Heart left ventricle (tissue), 16 donors: Measurements from ENCODE around the gene XCL1. TPM values are rescaled to one million over a fixed set of nuclear protein-coding genes. Genes with fewer than 3 reads are reported as not detected.

Experiments used
- ATAC-seq, 4 donors: fragments of 200-7000 bp; cut with Tn5 transposase; one replicate each; pipeline ENCODE4 v1.9.1; 2020 to 2022; ENCODE audit warnings: moderate library complexity in 4 of 4, mild to moderate bottlenecking in 3 of 4, moderate number of reproducible peaks in 1 of 4
- DNase-seq, 5 donors: peaks; one replicate each; pipeline ENCODE4 v3.0.0-alpha.2; 2020
- H3K27ac ChIP-seq, 12 donors: fragments of 200-600 bp; sonication (generic) in 4 of 12; one replicate each; pipeline versions ENCODE4 v1.5.0 to v1.8.0; 2016 to 2022; ENCODE audit warnings: mild to moderate bottlenecking in 2 of 12
- H3K27me3 ChIP-seq, 9 donors: fragments of 200-600 bp; sonication (generic) in 2 of 9; one replicate each; pipeline versions ENCODE4 v1.5.1 to v1.8.0; 2016 to 2022; ENCODE audit warnings: mild to moderate bottlenecking in 3 of 9
- H3K36me3 ChIP-seq, 9 donors: fragments of 200-600 bp; sonication (generic) in 2 of 9; one replicate each; pipeline versions ENCODE4 v1.5.0 to v1.8.0; 2018 to 2022; ENCODE audit warnings: mild to moderate bottlenecking in 2 of 9
- H3K4me1 ChIP-seq, 12 donors: fragments of 200-600 bp; sonication (generic) in 4 of 12; one replicate each; pipeline versions ENCODE4 v1.5.0 to v1.8.0; 2016 to 2022; ENCODE audit warnings: mild to moderate bottlenecking in 3 of 12
- H3K4me3 ChIP-seq, 12 donors: fragments of 200-600 bp; sonication (generic) in 4 of 12; one replicate each; pipeline versions ENCODE4 v1.5.0 to v1.8.0; 2017 to 2022; ENCODE audit warnings: mild to moderate bottlenecking in 9 of 12, moderate library complexity in 4 of 12
- H3K9me3 ChIP-seq, 12 donors: fragments of 200-600 bp; sonication (generic) in 4 of 12; one replicate each; pipeline versions ENCODE4 v1.5.0 to v1.8.0; 2016 to 2022; ENCODE audit warnings: mild to moderate bottlenecking in 1 of 12
- CTCF ChIP-seq, 12 donors: fragments of 200-600 bp; sonication (generic) in 4 of 12; IDR thresholded peaks; one replicate each; pipeline versions ENCODE4 v1.5.0 to v1.8.0; 2018 to 2022; ENCODE audit warnings: antibody characterized with exemption in 12 of 12, mild to moderate bottlenecking in 5 of 12
- POLR2A ChIP-seq, 2 donors: fragments of 450-650 bp; IDR thresholded peaks; one replicate each; pipeline ENCODE4 v1.6.1; 2017; ENCODE audit warnings: antibody characterized with exemption in 2 of 2, mild to moderate bottlenecking in 2 of 2, moderate library complexity in 2 of 2
- WGBS, 4 donors: extraction: QIAGEN DNeasy Blood & Tissue Kit in 2 of 4; methylation state at CpG; one replicate each; pipeline versions ENCODE4 v1.1.5 to v1.1.7; 2013 to 2018; 5-methylcytosine and 5-hydroxymethylcytosine counted together
- intact Hi-C, 10 donors: fragments of 100-400 bp; cut with DNase I; formaldehyde crosslinking; loops; one replicate each; pipeline versions ENCODE4 v1.11.1 to v1.14.2; 2022
- polyA plus RNA-seq, 2 donors: library from polyadenylated mRNA; stranded (reverse); fragments of 200-250 nt; gene quantifications; one replicate each; pipeline ENCODE4 v1.2.3, GENCODE V29; 2013
- total RNA-seq, 9 donors: library from RNA; depleted of rRNA in 2 of 9; stranded (reverse); fragments of >200 nt in 2 of 9; fragmentation: NEBNext Ultra II Directional in 3 of 9; extraction: Animal tissue kit (Norgen Biotek cat#: 25700) in 3 of 9; gene quantifications; one replicate each; pipeline versions ENCODE4 v1.1.0 to v1.2.4, GENCODE V29; 2016 to 2023
- donor health status: ischemic (EF 13 %, LVEDD 7.1; RV severe dilation, severe dysfunction).
- donor health status: healthy with polysubstance abuse.
- donor health status: DM: no; HTN: yes; CAD: no.
- donor health status: DM: no; HTN: no; CAD: no.
- donor health status: ischemic (EF 25% LVEDD 6.9; RV normal size, moderate dysfunction).
- donor health status: ischemic (EF 25% LVEDD 5.7; RV mildly dilated, moderate dysfunction).
- donor health status: healthy.
- donor health status: DM: yes; HTN: yes; CAD: no.
- donor health status: ischemic (EF 35%, LVEDD 5.7; RV mildly dilated, moderate dysfunction).
- donor health status: nonischemic (EF 11% LVEDD 7.7; RV severe dilation, severe dysfunction).
- donor health status: DM: yes; HTN: yes; CAD: no.
- donor health status: PGD.
- donor health status: ischemic (EF 29% LVEDD 5.4; RV normal size, mild dysfunction).
- donor health status: nonischemic (EF 23%, LVEDD 6.1; RV moderate dilation, normal function).

Gene XCL1
- total and polyA plus RNA-seq, 11 donors, result 0.14 to 2.3 (median 0.91) TPM; not detected in 5

GRCh38 chr1:168565825-168566224, 10.6 kb upstream of the XCL1 start:
- Histone ChIP-seq H3K27ac (no peak overlapping the region), H3K4me1 (no peaks in the 10 kb centered on the region), H3K4me3 (no peak overlapping the region), H3K9me3 (no peaks in the 10 kb centered on the region), H3K36me3 (no peaks in the 10 kb centered on the region), H3K27me3 (no peaks in the 10 kb centered on the region)
- no peak for TF ChIP-seq POLR2A (IDR thresholded peaks at IDR 0.05)
- intact Hi-C loops, result loop anchor here in 2 of 10 donors (10.0 kb wide), 2 partner anchors 59 to 121 kb away; no protein-coding TSS in a partner anchor
- no peak for ATAC-seq
- WGBS, 4 donors, result 54 to 70% (median 57%) methylated on average over 4 of the region's 4 CpGs
- no peak for DNase-seq

- 81 to 97% (median 88%) methylated on average over 1 of the region's 1 CpG for WGBS, 4 donors
- no peak overlapping the region for H3K4me3 ChIP-seq
- TF ChIP-seq POLR2A (IDR thresholded peaks at IDR 0.05) (no peak), CTCF (IDR thresholded peaks at IDR 0.05) (no peak)
These were observed 9.4 kb upstream of the XCL1 start for GRCh38 chr1:168567007-168567406.

GRCh38 chr1:168567568-168567967, 8.8 kb upstream of the XCL1 start:
- H3K4me3 ChIP-seq, result no peak overlapping the region
- 94 to 100% (median 95%) methylated on average over 3 of the region's 3 CpGs for WGBS, 4 donors
- no peaks in the 10 kb centered on the region for H3K4me1 ChIP-seq
- intact Hi-C loops, result loop anchor here in 2 of 10 donors (10.0 kb wide), 2 partner anchors 57 to 123 kb away; no protein-coding TSS in a partner anchor
- H3K27me3 ChIP-seq, result no peaks in the 10 kb centered on the region
- DNase-seq (no peak), ATAC-seq (no peak)
- H3K27ac ChIP-seq, result no peak overlapping the region
- TF ChIP-seq CTCF (IDR thresholded peaks at IDR 0.05), result no peak
- TF ChIP-seq POLR2A (IDR thresholded peaks at IDR 0.05), result no peak
- no peaks in the 10 kb centered on the region for H3K9me3 ChIP-seq
- no peaks in the 10 kb centered on the region for H3K36me3 ChIP-seq

More at GRCh38 chr1:168567007-168567406, 9.4 kb upstream of the XCL1 start:
- no peaks in the 10 kb centered on the region for H3K9me3 ChIP-seq
- H3K4me1 ChIP-seq, result no peaks in the 10 kb centered on the region
- H3K27ac ChIP-seq, result no peak overlapping the region
- H3K36me3 ChIP-seq, result no peaks in the 10 kb centered on the region
- no peaks in the 10 kb centered on the region for H3K27me3 ChIP-seq
- ATAC-seq (no peak), DNase-seq (no peak)
- intact Hi-C loops, result loop anchor here in 2 of 10 donors (10.0 kb wide), 2 partner anchors 58 to 122 kb away; no protein-coding TSS in a partner anchor

GRCh38 chr1:168568346-168568745, 8.1 kb upstream of the XCL1 start:
- H3K4me3 ChIP-seq, result no peak overlapping the region
- no peak for TF ChIP-seq POLR2A (IDR thresholded peaks at IDR 0.05)
- no peak for TF ChIP-seq CTCF (IDR thresholded peaks at IDR 0.05)
- ATAC-seq (no peak), DNase-seq (no peak)
- no peaks in the 10 kb centered on the region for H3K4me1 ChIP-seq
- no peaks in the 10 kb centered on the region for H3K27me3 ChIP-seq
- no peak overlapping the region for H3K27ac ChIP-seq
- no peaks in the 10 kb centered on the region for H3K9me3 ChIP-seq
- 75 to 89% (median 81%) methylated on average over 1 of the region's 1 CpG for WGBS, 4 donors
- H3K36me3 ChIP-seq, result no peaks in the 10 kb centered on the region
- intact Hi-C loops, result loop anchor here in 2 of 10 donors (10.0 kb wide), 2 partner anchors 56 to 124 kb away; no protein-coding TSS in a partner anchor

- 60 to 93% (median 75%) methylated on average over 3 of the region's 3 CpGs for WGBS, 4 donors
- no peak for DNase-seq
- no peak for TF ChIP-seq CTCF (IDR thresholded peaks at IDR 0.05)
- Histone ChIP-seq H3K27ac (no peak overlapping the region), H3K4me1 (no peaks in the 10 kb centered on the region), H3K36me3 (no peaks in the 10 kb centered on the region), H3K9me3 (no peaks in the 10 kb centered on the region), H3K27me3 (no peaks in the 10 kb centered on the region), H3K4me3 (no peak overlapping the region)
- intact Hi-C loops, result loop anchor here in 9 of 10 donors (5.0 to 10.0 kb wide), 5 partner anchors 128 to 228 kb away; no protein-coding TSS in a partner anchor
- ATAC-seq, result no peak
These were observed 5.8 kb upstream of the XCL1 start for GRCh38 chr1:168570652-168571051.
